Activated CD4-positive, alpha-beta T cell treated with anti-CD3 and anti-CD28 coated beads, Interleukin-2, Interleukin-6, amounts not matched to agents 100 ng/mL and 50 ng/mL, durations not matched to agents 16 hours and 8 hours (primary cell): ENCODE measurements around the gene UNC13D.
"Not testable (repeated sequence)": the region's sequence is repeated elsewhere in the genome, so short reads cannot be mapped to it uniquely, and the experiment has no call there.

Source experiments
- DNase-seq: peaks from one replicate; pipeline ENCODE4 v3.0.0-alpha.2; 2020

UNC13D gene

GRCh38 chr17:75843577-75844529 lies at the start of gene UNC13D:
Gene UNC13D, minus strand, starts transcription at chr17:75844404. Its CDS starts 67 bp downstream, at chr17:75844337.
- peak; percentile 75 for DNase-seq

GRCh38 chr17:75893305-75894048 lies 49.3 kb upstream of the UNC13D start:
- DNase-seq = no peak

- DNase-seq = no peak
Measured at GRCh38 chr17:75892556-75893224, 48.5 kb upstream of the UNC13D start.

GRCh38 chr17:75891605-75892555 lies 47.7 kb upstream of the UNC13D start:
- no peak for DNase-seq

- no peak for DNase-seq
Measured at GRCh38 chr17:75891022-75891604, 46.9 kb upstream of the UNC13D start.

- no peak for DNase-seq
Measured at GRCh38 chr17:75889454-75889853, 45.2 kb upstream of the UNC13D start.

GRCh38 chr17:75888484-75888883 lies 44.3 kb upstream of the UNC13D start:
- DNase-seq = no peak

GRCh38 chr17:75885860-75886259 lies 41.7 kb upstream of the UNC13D start:
- not testable (repeated sequence) for DNase-seq

GRCh38 chr17:75885431-75885830 lies 41.2 kb upstream of the UNC13D start:
- DNase-seq = no peak

GRCh38 chr17:75881678-75882454 lies 37.7 kb upstream of the UNC13D start:
- DNase-seq = no peak

- DNase-seq = no peak
Measured at GRCh38 chr17:75880266-75880665, 36.1 kb upstream of the UNC13D start.

GRCh38 chr17:75878174-75878998 lies 34.2 kb upstream of the UNC13D start, which contains the start of gene TRIM47:
Gene TRIM47, minus strand, starts transcription at chr17:75878581. Its CDS starts 33 bp downstream, at chr17:75878548.
- DNase-seq = peak; percentile 55

- peak; percentile 83 for DNase-seq
Measured at GRCh38 chr17:75877752-75878173, 33.6 kb upstream of the UNC13D start.

GRCh38 chr17:75876938-75877751 lies 32.9 kb upstream of the UNC13D start:
- peak; percentile 66 for DNase-seq

GRCh38 chr17:75876190-75876937 lies 32.2 kb upstream of the UNC13D start:
- peak; percentile 86 for DNase-seq

- DNase-seq = no peak
Measured at GRCh38 chr17:75875940-75876189, 31.7 kb upstream of the UNC13D start.

- DNase-seq = no peak
Measured at GRCh38 chr17:75875182-75875939, 31.2 kb upstream of the UNC13D start.
